ENCODE data around the gene FAM89A.
"Not testable (repeated sequence)": the region's sequence is repeated elsewhere in the genome, so short reads cannot be mapped to it uniquely, and the experiment has no call there.

The FAM89A gene

GRCh38 chr1:231011360-231011759, 28.7 kb downstream of the FAM89A start:
- peak; percentile 36 for FAIRE-seq
- no peak for DNase-seq (ENCODE audit: insufficient read length)
- TF ChIP-seq POLR2AphosphoS5 (IDR thresholded peaks at IDR 0.05; ENCODE audit: low read depth, low read length) = no peak
- no peak for TF ChIP-seq POLR2A (IDR thresholded peaks at IDR 0.05; ENCODE audit: low read depth, low read length)
- TF ChIP-seq TAF1 (IDR thresholded peaks at IDR 0.05; ENCODE audit: borderline replicate concordance, low read depth, low read length) = no peak

- DNase-seq (ENCODE audit: insufficient read length); FAIRE-seq: not testable (repeated sequence)
Observed at GRCh38 chr1:231007535-231007934, 32.5 kb downstream of the FAM89A start.

- FAIRE-seq (no peak), DNase-seq (ENCODE audit: insufficient read length) (no peak)
- TF ChIP-seq TAF1 (IDR thresholded peaks at IDR 0.05; ENCODE audit: borderline replicate concordance, low read depth, low read length) (no peak), POLR2A (IDR thresholded peaks at IDR 0.05; ENCODE audit: low read depth, low read length) (no peak), POLR2AphosphoS5 (IDR thresholded peaks at IDR 0.05; ENCODE audit: low read depth, low read length) (no peak)
Observed at GRCh38 chr1:231001892-231002291, 38.2 kb downstream of the FAM89A start.

GRCh38 chr1:231000639-231001038, 39.4 kb downstream of the FAM89A start:
- TF ChIP-seq TAF1 (IDR thresholded peaks at IDR 0.05; ENCODE audit: borderline replicate concordance, low read depth, low read length) (no peak), POLR2A (IDR thresholded peaks at IDR 0.05; ENCODE audit: low read depth, low read length) (no peak), POLR2AphosphoS5 (IDR thresholded peaks at IDR 0.05; ENCODE audit: low read depth, low read length) (no peak)
- DNase-seq (ENCODE audit: insufficient read length) = no peak
- no peak for FAIRE-seq

- DNase-seq (ENCODE audit: insufficient read length) (no peak), FAIRE-seq (no peak)
- TF ChIP-seq POLR2A (IDR thresholded peaks at IDR 0.05; ENCODE audit: low read depth, low read length) (no peak), POLR2AphosphoS5 (IDR thresholded peaks at IDR 0.05; ENCODE audit: low read depth, low read length) (no peak), TAF1 (IDR thresholded peaks at IDR 0.05; ENCODE audit: borderline replicate concordance, low read depth, low read length) (no peak)
Observed at GRCh38 chr1:231000201-231000600, 39.9 kb downstream of the FAM89A start.

GRCh38 chr1:230994860-230995259, 45.2 kb downstream of the FAM89A start:
- TF ChIP-seq TAF1 (IDR thresholded peaks at IDR 0.05; ENCODE audit: borderline replicate concordance, low read depth, low read length) = no peak
- no peak for TF ChIP-seq POLR2A (IDR thresholded peaks at IDR 0.05; ENCODE audit: low read depth, low read length)
- TF ChIP-seq POLR2AphosphoS5 (IDR thresholded peaks at IDR 0.05; ENCODE audit: low read depth, low read length) = no peak
- FAIRE-seq = no peak

GRCh38 chr1:230992100-230992774, 47.8 kb downstream of the FAM89A start:
- FAIRE-seq (no peak), DNase-seq (ENCODE audit: insufficient read length) (no peak)
- TF ChIP-seq POLR2AphosphoS5 (IDR thresholded peaks at IDR 0.05; ENCODE audit: low read depth, low read length) (no peak), TAF1 (IDR thresholded peaks at IDR 0.05; ENCODE audit: borderline replicate concordance, low read depth, low read length) (no peak), POLR2A (IDR thresholded peaks at IDR 0.05; ENCODE audit: low read depth, low read length) (no peak)

More at GRCh38 chr1:230994860-230995259, 45.2 kb downstream of the FAM89A start:
- DNase-seq (ENCODE audit: insufficient read length) = no peak

- DNase-seq (ENCODE audit: insufficient read length) = no peak
- FAIRE-seq = no peak
- TF ChIP-seq POLR2A (IDR thresholded peaks at IDR 0.05; ENCODE audit: low read depth, low read length) = no peak
- TF ChIP-seq TAF1 (IDR thresholded peaks at IDR 0.05; ENCODE audit: borderline replicate concordance, low read depth, low read length) = no peak
- TF ChIP-seq POLR2AphosphoS5 (IDR thresholded peaks at IDR 0.05; ENCODE audit: low read depth, low read length) = no peak
Observed at GRCh38 chr1:230987448-230987847, 52.6 kb downstream of the FAM89A start.

- TF ChIP-seq TAF1 (IDR thresholded peaks at IDR 0.05; ENCODE audit: borderline replicate concordance, low read depth, low read length) = no peak
- TF ChIP-seq POLR2AphosphoS5 (IDR thresholded peaks at IDR 0.05; ENCODE audit: low read depth, low read length) = no peak
- TF ChIP-seq POLR2A (IDR thresholded peaks at IDR 0.05; ENCODE audit: low read depth, low read length) = no peak
- no peak for FAIRE-seq
- DNase-seq (ENCODE audit: insufficient read length) = no peak
Observed at GRCh38 chr1:230986976-230987375, 53.1 kb downstream of the FAM89A start.

GRCh38 chr1:230985711-230986110, 54.3 kb downstream of the FAM89A start:
- TF ChIP-seq POLR2AphosphoS5 (IDR thresholded peaks at IDR 0.05; ENCODE audit: low read depth, low read length) = no peak
- no peak for TF ChIP-seq TAF1 (IDR thresholded peaks at IDR 0.05; ENCODE audit: borderline replicate concordance, low read depth, low read length)
- no peak for TF ChIP-seq POLR2A (IDR thresholded peaks at IDR 0.05; ENCODE audit: low read depth, low read length)
- DNase-seq (ENCODE audit: insufficient read length) = no peak
- no peak for FAIRE-seq

- not testable (repeated sequence) for DNase-seq (ENCODE audit: insufficient read length); FAIRE-seq
Observed at GRCh38 chr1:230984622-230985515, 55.2 kb downstream of the FAM89A start.

GRCh38 chr1:230983811-230984210, 56.2 kb downstream of the FAM89A start:
- TF ChIP-seq POLR2A (IDR thresholded peaks at IDR 0.05; ENCODE audit: low read depth, low read length) (no peak), POLR2AphosphoS5 (IDR thresholded peaks at IDR 0.05; ENCODE audit: low read depth, low read length) (no peak), TAF1 (IDR thresholded peaks at IDR 0.05; ENCODE audit: borderline replicate concordance, low read depth, low read length) (no peak)
- DNase-seq (ENCODE audit: insufficient read length) = no peak
- FAIRE-seq = no peak

Data from GM12892 (cell line).